Measurements from ENCODE around the gene NECTIN1.

The NECTIN1 gene

DNA sequence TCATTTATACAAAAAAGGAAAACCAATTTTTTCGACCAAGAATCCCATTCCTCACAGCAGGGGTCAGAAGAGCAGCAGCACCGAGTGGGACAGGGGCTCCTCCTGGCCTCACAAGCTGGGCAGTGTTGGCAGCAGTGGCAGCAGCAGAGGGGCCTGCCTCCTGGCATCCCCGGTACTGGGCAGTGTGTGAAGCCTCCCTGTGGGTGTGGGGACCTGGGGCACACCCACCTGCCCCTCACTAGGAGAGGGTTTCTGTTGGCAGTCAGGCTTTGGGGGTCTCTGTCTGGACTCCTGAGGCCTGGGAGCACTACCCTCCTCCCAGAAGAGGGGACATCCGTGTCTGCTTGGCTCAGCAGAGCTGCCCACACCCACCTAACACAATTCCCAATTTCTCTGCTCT is 67.8 kb downstream of the NECTIN1 start:
- no peak for DNase-seq (ENCODE audit: low read depth in 2 of 2)
- TF ChIP-seq, protein P1, sequence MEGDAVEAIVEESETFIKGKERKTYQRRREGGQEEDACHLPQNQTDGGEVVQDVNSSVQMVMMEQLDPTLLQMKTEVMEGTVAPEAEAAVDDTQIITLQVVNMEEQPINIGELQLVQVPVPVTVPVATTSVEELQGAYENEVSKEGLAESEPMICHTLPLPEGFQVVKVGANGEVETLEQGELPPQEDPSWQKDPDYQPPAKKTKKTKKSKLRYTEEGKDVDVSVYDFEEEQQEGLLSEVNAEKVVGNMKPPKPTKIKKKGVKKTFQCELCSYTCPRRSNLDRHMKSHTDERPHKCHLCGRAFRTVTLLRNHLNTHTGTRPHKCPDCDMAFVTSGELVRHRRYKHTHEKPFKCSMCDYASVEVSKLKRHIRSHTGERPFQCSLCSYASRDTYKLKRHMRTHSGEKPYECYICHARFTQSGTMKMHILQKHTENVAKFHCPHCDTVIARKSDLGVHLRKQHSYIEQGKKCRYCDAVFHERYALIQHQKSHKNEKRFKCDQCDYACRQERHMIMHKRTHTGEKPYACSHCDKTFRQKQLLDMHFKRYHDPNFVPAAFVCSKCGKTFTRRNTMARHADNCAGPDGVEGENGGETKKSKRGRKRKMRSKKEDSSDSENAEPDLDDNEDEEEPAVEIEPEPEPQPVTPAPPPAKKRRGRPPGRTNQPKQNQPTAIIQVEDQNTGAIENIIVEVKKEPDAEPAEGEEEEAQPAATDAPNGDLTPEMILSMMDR (IDR thresholded peaks at IDR 0.05; ENCODE audit: low read depth, low read length), result no peak

DNA sequence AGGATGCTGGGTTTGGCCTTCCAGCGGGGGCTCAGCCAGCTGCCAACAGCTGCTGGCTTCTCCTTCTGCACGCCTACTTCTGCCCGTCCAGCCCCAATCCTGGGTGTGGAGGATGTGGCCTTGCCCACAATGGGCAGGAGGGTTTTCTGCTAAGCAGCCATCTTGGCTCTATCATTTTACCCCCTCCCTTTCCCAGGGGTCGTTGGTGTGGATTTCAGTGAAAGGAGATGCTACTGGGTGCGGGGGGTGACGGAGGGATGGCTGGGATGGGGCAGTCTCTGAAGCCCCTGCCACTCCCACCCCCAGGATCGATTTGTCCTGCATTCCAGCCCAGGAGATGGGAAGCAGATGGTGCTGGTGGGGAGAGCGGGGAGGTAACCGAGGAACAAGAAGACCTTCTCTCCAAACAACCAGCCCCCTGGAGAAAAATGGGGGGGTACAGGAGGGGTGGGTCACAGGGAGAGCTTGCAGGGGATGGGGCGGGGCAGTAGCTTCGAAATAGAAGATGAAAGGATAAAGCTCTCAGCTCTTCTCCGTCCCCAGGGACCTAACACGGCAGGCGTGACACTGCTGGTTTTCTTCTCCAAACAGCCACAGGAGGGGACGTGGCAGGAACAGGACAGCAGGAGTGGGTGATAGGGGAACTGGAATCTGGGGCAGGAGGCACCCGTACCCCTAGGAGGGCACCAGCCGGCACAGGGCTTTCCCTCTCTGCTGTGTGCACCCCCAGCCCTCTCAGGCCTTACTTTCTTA is 68.9 kb downstream of the NECTIN1 start:
- H3K4me3 ChIP-seq (replicated peaks in 1 of 2; ENCODE audit: low read depth in 2 of 2, low read length in 2 of 2), result no peak overlapping the region
- TF ChIP-seq, protein P1 (IDR thresholded peaks at IDR 0.05; ENCODE audit: low read depth, low read length), result no peak
- no peak for DNase-seq (ENCODE audit: low read depth in 2 of 2)

More for the DNA sequence above, 67.8 kb downstream of the NECTIN1 start:
- no peak overlapping the region for H3K4me3 ChIP-seq (replicated peaks in 1 of 2; ENCODE audit: low read depth in 2 of 2, low read length in 2 of 2)

GRCh38 chr11:119652907-119653659 is 75.9 kb downstream of the NECTIN1 start:
- TF ChIP-seq, protein P1 (IDR thresholded peaks at IDR 0.05; ENCODE audit: low read depth, low read length), result no peak
- H3K4me3 ChIP-seq (replicated peaks in 1 of 2; ENCODE audit: low read depth in 2 of 2, low read length in 2 of 2), result no peak overlapping the region
- no peak for DNase-seq (ENCODE audit: low read depth in 2 of 2)

- TF ChIP-seq, protein P1 (IDR thresholded peaks at IDR 0.05; ENCODE audit: low read depth, low read length), result no peak
- no peak overlapping the region for H3K4me3 ChIP-seq (replicated peaks in 1 of 2; ENCODE audit: low read depth in 2 of 2, low read length in 2 of 2)
- DNase-seq (ENCODE audit: low read depth in 2 of 2), result no peak
Observed at GRCh38 chr11:119651802-119652584, 77.0 kb downstream of the NECTIN1 start.

- no peak for DNase-seq (ENCODE audit: low read depth in 2 of 2)
- TF ChIP-seq, protein P1 (IDR thresholded peaks at IDR 0.05; ENCODE audit: low read depth, low read length), result no peak
- no peak overlapping the region for H3K4me3 ChIP-seq (replicated peaks in 1 of 2; ENCODE audit: low read depth in 2 of 2, low read length in 2 of 2)
Observed at GRCh38 chr11:119650251-119650650, 78.7 kb downstream of the NECTIN1 start.

DNA sequence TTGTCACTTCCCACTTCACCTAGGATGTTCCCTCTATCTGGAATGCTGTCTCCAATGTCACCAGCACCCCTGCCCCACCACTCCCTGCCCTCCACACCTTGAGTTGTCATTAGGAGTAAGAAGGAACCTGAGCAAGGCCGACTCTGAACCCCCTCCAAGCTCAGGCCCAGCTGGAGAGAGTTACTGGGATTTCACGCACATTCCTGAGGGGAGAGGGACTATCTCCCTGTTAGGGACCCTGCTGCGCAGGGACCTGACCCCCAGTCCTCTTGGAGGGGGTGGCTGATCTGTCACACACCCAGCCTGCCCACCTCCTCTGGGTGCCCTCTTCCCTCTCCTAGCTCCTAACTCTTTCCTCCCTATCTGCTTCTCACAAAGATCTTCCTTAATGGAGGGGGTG is 81.7 kb downstream of the NECTIN1 start:
- TF ChIP-seq, protein P1 (IDR thresholded peaks at IDR 0.05; ENCODE audit: low read depth, low read length), result no peak
- no peak overlapping the region for H3K4me3 ChIP-seq (replicated peaks in 1 of 2; ENCODE audit: low read depth in 2 of 2, low read length in 2 of 2)
- no peak for DNase-seq (ENCODE audit: low read depth in 2 of 2)

Data from cardiac fibroblast (primary cell).